IMR-90 (cell line): ENCODE results near the gene MFN2.

Source experiments
- BHLHE40 ChIP-seq: fragments of 150-350 bp; IDR thresholded peaks from 2 replicates; pipeline ENCODE4 v1.6.1; 2016; ENCODE audit warnings: mild to moderate bottlenecking, low read depth, low read length
- CEBPB ChIP-seq: IDR thresholded peaks from 2 replicates; pipeline ENCODE4 v1.6.1; 2012; ENCODE audit warnings: low read depth, low read length, improper control_type of control experiment
- FOS ChIP-seq: fragments of 150-350 bp; IDR thresholded peaks from 2 replicates; pipeline ENCODE4 v1.6.1; 2016; ENCODE audit warnings: low read depth, low read length
- MAFK ChIP-seq: IDR thresholded peaks from 2 replicates; pipeline ENCODE4 v1.6.1; 2012; ENCODE audit warnings: low read depth, low read length, improper control_type of control experiment
- MXI1 ChIP-seq: IDR thresholded peaks from 2 replicates; pipeline ENCODE4 v1.6.1; 2012; ENCODE audit warnings: low read depth, mild to moderate bottlenecking, low read length, moderate library complexity, borderline replicate concordance
- POLR2A ChIP-seq: IDR thresholded peaks from 2 replicates; pipeline ENCODE4 v1.6.1; 2012; ENCODE audit warnings: mild to moderate bottlenecking, low read depth, low read length
- RAD21 ChIP-seq: IDR thresholded peaks from 2 replicates; pipeline ENCODE4 v1.6.1; 2012; ENCODE audit warnings: low read length, improper control_type of control experiment
- RFX5 ChIP-seq: IDR thresholded peaks from 2 replicates; pipeline ENCODE4 v1.8.0; 2012; ENCODE audit warnings: low read depth, mild to moderate bottlenecking, low read length, moderate library complexity
- TF ChIP-seq, protein P1 (sequence below): conservative IDR thresholded peaks from 2 replicates; pipeline ENCODE4 v1.5.1; 2012; ENCODE audit warnings: mild to moderate bottlenecking, low read depth, low read length, improper control_type of control experiment

- no peak for TF ChIP-seq POLR2A
- TF ChIP-seq, protein P1, sequence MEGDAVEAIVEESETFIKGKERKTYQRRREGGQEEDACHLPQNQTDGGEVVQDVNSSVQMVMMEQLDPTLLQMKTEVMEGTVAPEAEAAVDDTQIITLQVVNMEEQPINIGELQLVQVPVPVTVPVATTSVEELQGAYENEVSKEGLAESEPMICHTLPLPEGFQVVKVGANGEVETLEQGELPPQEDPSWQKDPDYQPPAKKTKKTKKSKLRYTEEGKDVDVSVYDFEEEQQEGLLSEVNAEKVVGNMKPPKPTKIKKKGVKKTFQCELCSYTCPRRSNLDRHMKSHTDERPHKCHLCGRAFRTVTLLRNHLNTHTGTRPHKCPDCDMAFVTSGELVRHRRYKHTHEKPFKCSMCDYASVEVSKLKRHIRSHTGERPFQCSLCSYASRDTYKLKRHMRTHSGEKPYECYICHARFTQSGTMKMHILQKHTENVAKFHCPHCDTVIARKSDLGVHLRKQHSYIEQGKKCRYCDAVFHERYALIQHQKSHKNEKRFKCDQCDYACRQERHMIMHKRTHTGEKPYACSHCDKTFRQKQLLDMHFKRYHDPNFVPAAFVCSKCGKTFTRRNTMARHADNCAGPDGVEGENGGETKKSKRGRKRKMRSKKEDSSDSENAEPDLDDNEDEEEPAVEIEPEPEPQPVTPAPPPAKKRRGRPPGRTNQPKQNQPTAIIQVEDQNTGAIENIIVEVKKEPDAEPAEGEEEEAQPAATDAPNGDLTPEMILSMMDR, result no peak
- TF ChIP-seq RFX5, result no peak
- TF ChIP-seq MXI1, result no peak
- TF ChIP-seq MAFK, result no peak
- TF ChIP-seq FOS, result no peak
- TF ChIP-seq CEBPB, result no peak
- TF ChIP-seq BHLHE40, result no peak
- no peak for TF ChIP-seq RAD21
Measured at GRCh38 chr1:12028957-12029511, 48.8 kb downstream of the MFN2 start.
